ENCODE measurements around the gene PSMC1. TPM values are rescaled to one million over a fixed set of nuclear protein-coding genes. Genes with fewer than 3 reads are reported as not detected.

PSMC1 gene
- total RNA-seq, 4 donors from 2014 or later = 48.9 to 120 (median 86.0) TPM

GRCh38 chr14:90297876-90298629 is 41.7 kb downstream of the PSMC1 start:
- DNase-seq (ENCODE audit: low spot score in 2 of 2) = no peak
- Histone ChIP-seq H3K27me3 (no peaks in the 10 kb centered on the region), H3K4me3 (no peak overlapping the region), H3K4me1 (peaks cover 2% of the 10 kb centered on the region), H3K27ac (no peak overlapping the region), H3K9me3 (no peaks in the 10 kb centered on the region), H3K36me3 (peaks cover 34% of the 10 kb centered on the region)
- no peak for TF ChIP-seq POLR2A (IDR thresholded peaks at IDR 0.05)
- 92% methylated on average over 11 of the region's 11 CpGs for WGBS

GRCh38 chr14:90299408-90299807 is 43.1 kb downstream of the PSMC1 start:
- Histone ChIP-seq H3K27me3 (no peaks in the 10 kb centered on the region), H3K36me3 (peaks cover 38% of the 10 kb centered on the region), H3K27ac (no peak overlapping the region), H3K4me3 (no peak overlapping the region), H3K9me3 (no peaks in the 10 kb centered on the region), H3K4me1 (peaks cover 2% of the 10 kb centered on the region)
- no peak for TF ChIP-seq POLR2A (IDR thresholded peaks at IDR 0.05)
- TF ChIP-seq, protein P1, sequence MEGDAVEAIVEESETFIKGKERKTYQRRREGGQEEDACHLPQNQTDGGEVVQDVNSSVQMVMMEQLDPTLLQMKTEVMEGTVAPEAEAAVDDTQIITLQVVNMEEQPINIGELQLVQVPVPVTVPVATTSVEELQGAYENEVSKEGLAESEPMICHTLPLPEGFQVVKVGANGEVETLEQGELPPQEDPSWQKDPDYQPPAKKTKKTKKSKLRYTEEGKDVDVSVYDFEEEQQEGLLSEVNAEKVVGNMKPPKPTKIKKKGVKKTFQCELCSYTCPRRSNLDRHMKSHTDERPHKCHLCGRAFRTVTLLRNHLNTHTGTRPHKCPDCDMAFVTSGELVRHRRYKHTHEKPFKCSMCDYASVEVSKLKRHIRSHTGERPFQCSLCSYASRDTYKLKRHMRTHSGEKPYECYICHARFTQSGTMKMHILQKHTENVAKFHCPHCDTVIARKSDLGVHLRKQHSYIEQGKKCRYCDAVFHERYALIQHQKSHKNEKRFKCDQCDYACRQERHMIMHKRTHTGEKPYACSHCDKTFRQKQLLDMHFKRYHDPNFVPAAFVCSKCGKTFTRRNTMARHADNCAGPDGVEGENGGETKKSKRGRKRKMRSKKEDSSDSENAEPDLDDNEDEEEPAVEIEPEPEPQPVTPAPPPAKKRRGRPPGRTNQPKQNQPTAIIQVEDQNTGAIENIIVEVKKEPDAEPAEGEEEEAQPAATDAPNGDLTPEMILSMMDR (IDR thresholded peaks at IDR 0.05) = no peak
- TF ChIP-seq POLR2AphosphoS5 (IDR thresholded peaks at IDR 0.05) = no peak
- no peak for TF ChIP-seq EP300 (IDR thresholded peaks at IDR 0.05)
- WGBS = 59% methylated on average over 7 of the region's 7 CpGs
- no peak for DNase-seq (ENCODE audit: low spot score in 2 of 2)

- Histone ChIP-seq H3K27ac (no peak overlapping the region), H3K27me3 (no peaks in the 10 kb centered on the region), H3K9me3 (no peaks in the 10 kb centered on the region), H3K36me3 (peaks cover 42% of the 10 kb centered on the region), H3K4me3 (no peak overlapping the region), H3K4me1 (peaks cover 2% of the 10 kb centered on the region)
- 96% methylated on average over 2 of the region's 2 CpGs for WGBS
- no peak for TF ChIP-seq EP300 (IDR thresholded peaks at IDR 0.05)
- TF ChIP-seq POLR2A (IDR thresholded peaks at IDR 0.05) = no peak
- TF ChIP-seq POLR2AphosphoS5 (IDR thresholded peaks at IDR 0.05) = no peak
- TF ChIP-seq, protein P1 (IDR thresholded peaks at IDR 0.05) = no peak
- DNase-seq (ENCODE audit: low spot score in 2 of 2) = no peak
Observed at GRCh38 chr14:90300611-90301047, 44.3 kb downstream of the PSMC1 start.

DNA sequence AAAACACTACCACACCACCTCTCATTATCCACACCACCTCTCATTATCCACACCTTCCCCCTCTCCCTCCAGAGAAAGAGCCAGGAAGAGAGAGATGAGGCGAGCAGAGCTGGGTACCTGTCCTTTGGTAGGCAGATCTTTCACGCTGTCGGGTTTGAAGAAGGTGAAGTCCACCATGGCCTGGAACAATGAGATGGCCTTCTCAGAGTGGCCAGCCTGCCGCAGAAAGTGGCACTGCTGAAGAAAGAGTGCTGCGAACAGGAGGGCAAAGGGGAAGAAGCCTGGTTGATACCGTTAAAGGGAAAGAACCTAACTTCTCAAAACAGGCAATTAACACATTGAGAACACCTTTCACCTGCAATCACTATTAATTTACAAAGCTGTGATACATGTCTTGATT is 44.8 kb downstream of the PSMC1 start:
- Histone ChIP-seq H3K27me3 (no peaks in the 10 kb centered on the region), H3K4me1 (peaks cover 2% of the 10 kb centered on the region), H3K4me3 (no peak overlapping the region), H3K27ac (no peak overlapping the region), H3K9me3 (no peaks in the 10 kb centered on the region), H3K36me3 (peaks cover 42% of the 10 kb centered on the region)
- no peak for TF ChIP-seq EP300 (IDR thresholded peaks at IDR 0.05)
- TF ChIP-seq POLR2AphosphoS5 (IDR thresholded peaks at IDR 0.05) = no peak
- TF ChIP-seq, protein P1 (IDR thresholded peaks at IDR 0.05) = no peak
- no peak for TF ChIP-seq POLR2A (IDR thresholded peaks at IDR 0.05)
- DNase-seq (ENCODE audit: low spot score in 2 of 2) = no peak
- 79% methylated on average over 6 of the region's 6 CpGs for WGBS

DNA sequence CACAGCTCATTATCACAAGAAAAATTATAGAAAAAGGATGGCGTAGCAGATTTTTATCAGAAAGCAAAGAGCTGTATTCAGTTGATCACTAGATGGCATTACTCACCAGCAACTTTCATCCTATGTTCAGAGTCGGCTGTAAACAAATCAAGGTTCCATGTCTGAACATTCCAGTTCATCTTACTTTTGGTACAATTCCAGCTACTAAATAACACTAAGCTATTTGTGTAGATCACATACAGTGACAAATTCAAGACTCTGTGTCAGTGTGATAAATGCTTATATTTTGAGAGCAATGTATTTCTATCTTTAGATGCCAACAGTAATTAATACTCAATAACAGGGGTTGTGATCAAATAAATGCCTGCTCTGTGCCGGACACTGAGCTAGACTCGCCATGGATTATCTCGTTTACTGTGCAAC is 45.3 kb downstream of the PSMC1 start:
- no peaks in the 10 kb centered on the region for H3K9me3 ChIP-seq
- DNase-seq (ENCODE audit: low spot score in 2 of 2) = no peak
- no peaks in the 10 kb centered on the region for H3K27me3 ChIP-seq
- peaks cover 37% of the 10 kb centered on the region for H3K36me3 ChIP-seq
- H3K27ac ChIP-seq = no peak overlapping the region
- no peak overlapping the region for H3K4me3 ChIP-seq
- H3K4me1 ChIP-seq = peaks cover 2% of the 10 kb centered on the region
- WGBS = 37% methylated on average over 5 of the region's 5 CpGs
- TF ChIP-seq EP300 (IDR thresholded peaks at IDR 0.05) = no peak
- TF ChIP-seq, protein P1 (IDR thresholded peaks at IDR 0.05) = peak in 1 of 2 donors; percentile 46
